ENCODE results near the gene S100B. TPM values are rescaled to one million over a fixed set of nuclear protein-coding genes. Genes with fewer than 3 reads are reported as not detected.

The S100B gene
- 3.0 TPM for polyA plus RNA-seq (2013, experiment 1 of 4)
- 2.3 TPM for polyA plus RNA-seq (2013, experiment 2 of 4)
- polyA plus RNA-seq (2013, experiment 3 of 4), result 3.4 TPM
- 4.8 TPM for polyA plus RNA-seq (2013, experiment 4 of 4)

GRCh38 chr21:46604975-46605766 lies at the start of gene S100B:
Gene S100B (minus strand): TSS chr21:46605082. CDS start chr21:46602415, 2,667 bp downstream.
- 72 to 74% methylated on average over 15 of the region's 15 CpGs for WGBS, 2 experiments
- H3K4me3 ChIP-seq (ENCODE audit: insufficient read depth, low read depth, low read length), result no peak within 1 kb of the TSS

GRCh38 chr21:46651121-46651520 lies 46.2 kb upstream of the S100B start:
- 95 to 96% methylated on average over 7 of the region's 7 CpGs for WGBS, 2 experiments
- no peak overlapping the region for H3K4me3 ChIP-seq (ENCODE audit: insufficient read depth, low read depth, low read length)
- no peaks in the 10 kb centered on the region for H3K9me3 ChIP-seq (ENCODE audit: control insufficient read depth, low read length)
- H3K27ac ChIP-seq (ENCODE audit: insufficient read depth, low read depth, low read length, poor library complexity, severe bottlenecking), result no peak overlapping the region
- no peaks in the 10 kb centered on the region for H3K4me1 ChIP-seq (ENCODE audit: control insufficient read depth, insufficient read depth, low read length)
- H3K36me3 ChIP-seq (ENCODE audit: control insufficient read depth, insufficient read depth, low read length), result peaks cover 65% of the 10 kb centered on the region
- H3K27me3 ChIP-seq (ENCODE audit: control insufficient read depth, insufficient read depth, low read length, poor library complexity, severe bottlenecking), result no peaks in the 10 kb centered on the region

More at GRCh38 chr21:46604975-46605766, at the start of gene S100B:
- Histone ChIP-seq H3K4me1 (ENCODE audit: control insufficient read depth, insufficient read depth, low read length) (peaks cover 8% of the 10 kb centered on the region), H3K27me3 (ENCODE audit: control insufficient read depth, insufficient read depth, low read length, poor library complexity, severe bottlenecking) (no peaks in the 10 kb centered on the region), H3K27ac (ENCODE audit: insufficient read depth, low read depth, low read length, poor library complexity, severe bottlenecking) (no peak within 1 kb of the TSS), H3K9me3 (ENCODE audit: control insufficient read depth, low read length) (no peaks in the 10 kb centered on the region), H3K36me3 (ENCODE audit: control insufficient read depth, insufficient read depth, low read length) (no peaks in the 10 kb centered on the region)

- Histone ChIP-seq H3K27ac (ENCODE audit: insufficient read depth, low read depth, low read length, poor library complexity, severe bottlenecking) (no peak overlapping the region), H3K27me3 (ENCODE audit: control insufficient read depth, insufficient read depth, low read length, poor library complexity, severe bottlenecking) (no peaks in the 10 kb centered on the region), H3K4me1 (ENCODE audit: control insufficient read depth, insufficient read depth, low read length) (no peaks in the 10 kb centered on the region), H3K9me3 (ENCODE audit: control insufficient read depth, low read length) (no peaks in the 10 kb centered on the region), H3K4me3 (ENCODE audit: insufficient read depth, low read depth, low read length) (no peak overlapping the region), H3K36me3 (ENCODE audit: control insufficient read depth, insufficient read depth, low read length) (peaks cover 68% of the 10 kb centered on the region)
- 95 to 96% methylated on average over 14 of the region's 14 CpGs for whole genome bisulfite sequencing, 2 experiments
These were observed 45.7 kb upstream of the S100B start for GRCh38 chr21:46650476-46651098.

- Histone ChIP-seq H3K36me3 (ENCODE audit: control insufficient read depth, insufficient read depth, low read length) (peaks cover 70% of the 10 kb centered on the region), H3K9me3 (ENCODE audit: control insufficient read depth, low read length) (no peaks in the 10 kb centered on the region), H3K27me3 (ENCODE audit: control insufficient read depth, insufficient read depth, low read length, poor library complexity, severe bottlenecking) (no peaks in the 10 kb centered on the region), H3K27ac (ENCODE audit: insufficient read depth, low read depth, low read length, poor library complexity, severe bottlenecking) (no peak overlapping the region), H3K4me3 (ENCODE audit: insufficient read depth, low read depth, low read length) (no peak overlapping the region), H3K4me1 (ENCODE audit: control insufficient read depth, insufficient read depth, low read length) (no peaks in the 10 kb centered on the region)
- WGBS, 2 experiments, result 95 to 96% methylated on average over 19 of the region's 19 CpGs
These were observed 44.5 kb upstream of the S100B start for GRCh38 chr21:46649356-46649755.

- Histone ChIP-seq H3K9me3 (ENCODE audit: control insufficient read depth, low read length) (no peaks in the 10 kb centered on the region), H3K36me3 (ENCODE audit: control insufficient read depth, insufficient read depth, low read length) (peaks cover 70% of the 10 kb centered on the region), H3K27ac (ENCODE audit: insufficient read depth, low read depth, low read length, poor library complexity, severe bottlenecking) (no peak overlapping the region), H3K4me3 (ENCODE audit: insufficient read depth, low read depth, low read length) (no peak overlapping the region), H3K4me1 (ENCODE audit: control insufficient read depth, insufficient read depth, low read length) (no peaks in the 10 kb centered on the region), H3K27me3 (ENCODE audit: control insufficient read depth, insufficient read depth, low read length, poor library complexity, severe bottlenecking) (no peaks in the 10 kb centered on the region)
- 95 to 96% methylated on average over 27 of the region's 27 CpGs for whole genome bisulfite sequencing, 2 experiments
These were observed 43.7 kb upstream of the S100B start for GRCh38 chr21:46648539-46648938.

- no peaks in the 10 kb centered on the region for H3K9me3 ChIP-seq (ENCODE audit: control insufficient read depth, low read length)
- H3K27ac ChIP-seq (ENCODE audit: insufficient read depth, low read depth, low read length, poor library complexity, severe bottlenecking), result no peak overlapping the region
- 94 to 96% methylated on average over 9 of the region's 9 CpGs for WGBS, 2 experiments
- no peaks in the 10 kb centered on the region for H3K27me3 ChIP-seq (ENCODE audit: control insufficient read depth, insufficient read depth, low read length, poor library complexity, severe bottlenecking)
- no peaks in the 10 kb centered on the region for H3K4me1 ChIP-seq (ENCODE audit: control insufficient read depth, insufficient read depth, low read length)
- H3K36me3 ChIP-seq (ENCODE audit: control insufficient read depth, insufficient read depth, low read length), result peaks cover 62% of the 10 kb centered on the region
- no peak overlapping the region for H3K4me3 ChIP-seq (ENCODE audit: insufficient read depth, low read depth, low read length)
These were observed 41.8 kb upstream of the S100B start for GRCh38 chr21:46646541-46647154.

GRCh38 chr21:46645840-46646239 lies 41.0 kb upstream of the S100B start:
- Histone ChIP-seq H3K36me3 (ENCODE audit: control insufficient read depth, insufficient read depth, low read length) (peaks cover 62% of the 10 kb centered on the region), H3K27me3 (ENCODE audit: control insufficient read depth, insufficient read depth, low read length, poor library complexity, severe bottlenecking) (no peaks in the 10 kb centered on the region), H3K27ac (ENCODE audit: insufficient read depth, low read depth, low read length, poor library complexity, severe bottlenecking) (no peak overlapping the region), H3K4me1 (ENCODE audit: control insufficient read depth, insufficient read depth, low read length) (no peaks in the 10 kb centered on the region), H3K9me3 (ENCODE audit: control insufficient read depth, low read length) (no peaks in the 10 kb centered on the region), H3K4me3 (ENCODE audit: insufficient read depth, low read depth, low read length) (no peak overlapping the region)
- 92 to 94% methylated on average over 5 of the region's 5 CpGs for WGBS, 2 experiments

- no peaks in the 10 kb centered on the region for H3K4me1 ChIP-seq (ENCODE audit: control insufficient read depth, insufficient read depth, low read length)
- H3K4me3 ChIP-seq (ENCODE audit: insufficient read depth, low read depth, low read length), result no peak overlapping the region
- 79 to 80% methylated on average over 12 of the region's 12 CpGs for WGBS, 2 experiments
- no peak overlapping the region for H3K27ac ChIP-seq (ENCODE audit: insufficient read depth, low read depth, low read length, poor library complexity, severe bottlenecking)
- H3K36me3 ChIP-seq (ENCODE audit: control insufficient read depth, insufficient read depth, low read length), result peaks cover 45% of the 10 kb centered on the region
- H3K9me3 ChIP-seq (ENCODE audit: control insufficient read depth, low read length), result no peaks in the 10 kb centered on the region
- no peaks in the 10 kb centered on the region for H3K27me3 ChIP-seq (ENCODE audit: control insufficient read depth, insufficient read depth, low read length, poor library complexity, severe bottlenecking)
These were observed 38.7 kb upstream of the S100B start for GRCh38 chr21:46643379-46644177.

GRCh38 chr21:46641656-46642055 lies 36.8 kb upstream of the S100B start:
- Histone ChIP-seq H3K4me3 (ENCODE audit: insufficient read depth, low read depth, low read length) (no peak overlapping the region), H3K27ac (ENCODE audit: insufficient read depth, low read depth, low read length, poor library complexity, severe bottlenecking) (no peak overlapping the region), H3K9me3 (ENCODE audit: control insufficient read depth, low read length) (no peaks in the 10 kb centered on the region), H3K27me3 (ENCODE audit: control insufficient read depth, insufficient read depth, low read length, poor library complexity, severe bottlenecking) (no peaks in the 10 kb centered on the region), H3K36me3 (ENCODE audit: control insufficient read depth, insufficient read depth, low read length) (peaks cover 34% of the 10 kb centered on the region), H3K4me1 (ENCODE audit: control insufficient read depth, insufficient read depth, low read length) (no peaks in the 10 kb centered on the region)
- 93 to 95% methylated on average over 8 of the region's 8 CpGs for whole genome bisulfite sequencing, 2 experiments
